GM18909 (cell line): ENCODE results near the gene SLFN12.
"Not testable (repeated sequence)": the region's sequence is repeated elsewhere in the genome, so short reads cannot be mapped to it uniquely, and the experiment has no call there.

Source experiments
- ATAC-seq: cut with Tn5 transposase; IDR thresholded peaks from one replicate; pipeline ENCODE4 v1.9.1; 2021; ENCODE audit warnings: mild to moderate bottlenecking; ENCODE audit not compliant: unreplicated experiment, poor library complexity

Gene SLFN12

GRCh38 chr17:35432176-35433074, at the start of gene SLFN12:
SLFN12 (minus strand) TSS chr17:35432500; CDS start chr17:35423028, 9,472 bp downstream.
- peak; percentile 78 for ATAC-seq

DNA sequence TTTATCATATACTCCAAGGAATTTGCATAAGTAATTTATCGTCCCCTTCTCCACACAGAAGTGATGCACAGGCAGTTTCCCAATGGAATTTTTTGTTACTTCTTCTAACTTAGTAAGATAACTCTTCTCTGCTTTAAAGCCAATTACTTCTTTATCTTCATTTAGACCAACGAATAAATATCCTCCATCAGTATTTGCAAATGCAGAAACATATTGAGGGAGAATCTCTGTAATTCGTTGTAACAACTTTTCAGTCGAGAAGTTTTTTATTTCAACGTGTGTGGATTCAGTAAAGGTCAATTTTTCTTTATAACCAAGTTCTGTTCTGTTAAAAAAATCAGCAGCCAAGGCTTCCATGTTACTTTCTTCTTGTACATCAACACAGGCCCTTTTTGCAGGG, 47.0 kb upstream of the SLFN12 start:
- no peak for ATAC-seq

GRCh38 chr17:35477248-35477647, 44.9 kb upstream of the SLFN12 start:
- ATAC-seq: no peak

- no peak for ATAC-seq
Measured at GRCh38 chr17:35476283-35476820, 44.1 kb upstream of the SLFN12 start.

DNA sequence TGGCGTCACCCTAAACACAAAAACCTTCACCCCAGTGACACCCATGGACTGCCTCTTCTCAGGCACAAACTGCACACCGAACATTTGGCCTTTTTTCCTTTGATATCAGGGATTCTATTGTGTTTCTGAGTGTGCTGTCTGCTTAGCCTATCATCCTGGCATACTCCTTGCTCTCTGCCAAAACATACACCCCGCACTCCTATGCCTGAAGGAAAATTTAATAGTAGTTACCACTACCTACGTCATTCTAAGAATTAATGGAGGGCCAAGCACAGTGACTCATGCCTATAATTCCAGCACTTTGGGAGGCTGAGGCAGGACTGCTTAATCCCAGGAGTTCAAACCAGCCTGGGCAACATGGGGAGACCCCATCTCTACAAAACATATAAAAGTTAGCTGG, 36.2 kb upstream of the SLFN12 start:
- ATAC-seq: no peak

DNA sequence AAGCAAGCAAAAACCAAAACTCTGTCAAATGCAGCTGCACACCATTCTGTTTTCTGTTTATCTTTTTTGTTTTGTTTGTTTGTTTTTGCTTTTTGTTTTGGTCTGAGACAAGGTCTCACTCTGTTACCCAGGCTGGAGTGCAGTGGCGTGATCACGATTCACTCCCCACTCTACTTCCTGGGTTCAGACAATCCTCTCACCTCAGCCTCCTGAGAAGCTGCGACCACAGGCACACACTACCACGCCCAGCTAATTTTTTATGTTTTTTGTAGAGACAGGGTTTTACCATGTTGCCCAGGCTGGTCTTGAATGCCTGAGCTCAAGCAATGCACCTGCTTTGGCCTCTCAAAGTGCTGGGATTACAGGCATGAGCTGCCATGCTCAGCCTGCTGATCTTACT, 35.5 kb upstream of the SLFN12 start:
- ATAC-seq: no peak

DNA sequence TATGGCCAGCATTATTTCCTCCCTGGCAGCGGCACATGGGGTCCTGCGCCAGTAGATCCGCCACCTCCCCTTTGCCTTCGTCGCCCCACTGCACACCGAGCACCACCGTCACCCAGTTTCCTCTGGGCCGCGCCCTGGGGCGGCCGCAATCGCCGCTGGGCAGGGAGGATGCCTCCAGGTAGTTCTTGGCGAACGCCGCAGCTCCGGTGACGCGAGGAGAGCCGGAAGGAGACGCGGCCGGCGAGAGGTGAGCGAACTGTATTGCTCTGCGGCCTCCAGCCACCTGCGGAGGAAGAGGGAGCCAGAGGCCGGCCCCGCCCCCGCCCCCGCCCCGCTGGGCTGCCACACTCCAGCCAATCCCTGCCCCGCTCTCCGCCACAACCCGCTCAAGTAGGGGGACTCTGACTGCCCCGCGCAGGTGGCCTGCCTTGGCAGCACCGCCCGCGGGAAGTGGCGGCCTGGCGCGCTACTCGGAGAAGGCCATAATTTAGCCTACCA, 28.1 kb upstream of the SLFN12 start:
- peak; percentile 84 for ATAC-seq

- ATAC-seq: not testable (repeated sequence)
Measured at GRCh38 chr17:35454035-35454434, 21.7 kb upstream of the SLFN12 start.

DNA sequence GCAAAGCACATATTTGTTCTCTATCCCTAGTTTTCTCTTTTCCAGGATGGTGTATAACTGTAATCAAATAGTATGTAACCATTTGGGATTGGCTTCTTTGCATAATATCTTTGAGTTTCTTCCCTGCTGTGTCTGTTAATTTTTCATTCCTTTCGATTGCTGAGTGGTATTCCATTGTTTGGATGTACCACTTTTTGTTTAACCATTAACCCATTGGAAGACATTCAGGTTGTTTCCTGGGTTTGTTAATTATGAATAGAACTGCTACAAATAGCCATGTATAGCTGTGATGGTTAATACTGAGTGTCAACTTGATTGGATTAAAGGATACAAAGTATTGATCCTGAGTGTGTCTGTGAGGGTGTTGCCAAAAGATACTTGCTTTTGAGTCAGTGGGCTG, 20.9 kb upstream of the SLFN12 start:
- ATAC-seq: no peak

DNA sequence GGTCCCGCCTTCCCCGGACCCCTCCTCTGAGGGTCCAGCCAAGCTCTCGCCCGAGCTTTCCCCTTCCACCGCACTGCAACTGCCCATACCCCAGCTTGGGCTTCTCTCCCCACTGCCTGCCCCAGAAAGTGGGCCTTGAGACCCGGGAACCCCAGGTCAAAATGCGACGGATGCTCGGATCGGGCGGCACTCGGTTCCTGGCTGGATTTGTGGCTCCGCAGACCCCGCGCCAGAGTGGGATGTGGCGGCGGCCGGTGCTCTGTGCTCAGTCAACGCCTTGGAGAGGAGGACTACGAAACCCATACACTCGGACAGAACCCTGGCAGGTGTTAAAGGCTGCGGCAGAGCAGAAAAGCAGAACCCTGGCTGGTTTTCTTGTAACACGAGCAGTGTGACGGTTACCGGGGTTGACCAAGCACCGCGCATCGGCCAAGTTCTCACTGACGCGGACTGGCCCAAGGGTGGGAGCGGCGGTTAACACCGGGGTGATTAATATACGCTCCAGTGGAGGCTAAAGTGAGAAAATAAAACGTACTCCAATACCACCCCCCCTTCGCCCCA, 17.2 kb upstream of the SLFN12 start:
- peak; percentile 48 for ATAC-seq

GRCh38 chr17:35448899-35449227, 16.6 kb upstream of the SLFN12 start:
- peak; percentile 9 for ATAC-seq

DNA sequence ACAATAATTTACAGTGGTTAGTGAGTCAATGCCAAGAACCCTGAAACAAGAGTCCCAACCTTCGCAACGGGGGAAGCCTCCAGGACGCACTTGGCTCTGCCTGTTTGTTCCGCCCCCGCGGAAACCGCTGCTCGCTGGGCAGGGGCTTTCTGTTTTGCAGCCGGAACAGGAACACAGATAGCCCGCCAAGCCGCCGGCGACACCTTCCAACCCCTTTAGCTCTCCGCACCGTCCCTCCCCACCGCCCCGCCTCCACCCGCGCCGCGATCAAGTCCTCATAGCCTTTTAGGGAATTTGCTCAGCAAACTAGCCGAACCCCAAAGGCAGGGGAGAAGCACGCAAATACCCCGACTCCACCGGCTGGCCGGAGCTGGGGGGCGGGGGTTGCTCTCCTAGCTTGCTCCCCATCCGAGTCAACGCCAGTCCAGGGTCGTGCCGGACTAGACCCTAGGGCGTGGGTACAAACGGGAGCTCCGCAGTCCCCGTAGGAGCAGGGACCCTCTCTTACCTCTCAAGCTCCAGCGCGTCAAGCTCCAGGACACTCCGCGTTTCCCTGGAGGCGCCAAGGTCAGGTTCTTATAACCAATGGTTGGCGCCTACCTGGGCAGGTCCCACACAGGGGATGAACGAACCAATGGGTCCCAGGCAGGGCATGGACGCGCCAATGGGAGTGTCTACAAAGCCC, 16.1 kb upstream of the SLFN12 start, which contains the start of gene SLFN13:
Gene SLFN13, minus strand, starts transcription at position 553 of the 685 bp plus-strand sequence. CDS start 3,086 bp downstream, outside the sequence.
- ATAC-seq: peak; percentile 69

- ATAC-seq: no peak
Measured at GRCh38 chr17:35447499-35447898, 15.2 kb upstream of the SLFN12 start.

GRCh38 chr17:35438433-35438832, 6.1 kb upstream of the SLFN12 start:
- no peak for ATAC-seq

GRCh38 chr17:35433075-35433894, 985 bp upstream of the SLFN12 start:
- no peak for ATAC-seq

DNA sequence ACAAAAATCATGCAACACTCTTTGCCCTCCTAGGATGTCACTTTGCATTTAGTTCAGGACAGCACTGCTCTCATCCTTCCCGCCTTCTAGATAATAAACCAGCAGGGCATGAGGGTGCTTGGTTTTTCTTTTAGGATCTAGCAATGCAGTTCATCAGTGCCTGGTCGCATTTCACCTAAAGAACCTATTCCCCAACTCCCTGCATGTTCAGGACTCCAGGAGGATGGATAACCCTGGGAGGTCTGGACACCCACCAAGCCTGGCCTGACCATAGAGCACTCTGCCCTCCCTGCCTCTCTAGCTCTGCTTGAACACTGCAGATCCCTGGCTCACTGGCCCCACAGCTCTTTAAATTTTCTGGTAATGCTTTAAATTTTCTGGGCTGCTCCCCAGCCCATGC, 2.6 kb downstream of the SLFN12 start:
- no peak for ATAC-seq

DNA sequence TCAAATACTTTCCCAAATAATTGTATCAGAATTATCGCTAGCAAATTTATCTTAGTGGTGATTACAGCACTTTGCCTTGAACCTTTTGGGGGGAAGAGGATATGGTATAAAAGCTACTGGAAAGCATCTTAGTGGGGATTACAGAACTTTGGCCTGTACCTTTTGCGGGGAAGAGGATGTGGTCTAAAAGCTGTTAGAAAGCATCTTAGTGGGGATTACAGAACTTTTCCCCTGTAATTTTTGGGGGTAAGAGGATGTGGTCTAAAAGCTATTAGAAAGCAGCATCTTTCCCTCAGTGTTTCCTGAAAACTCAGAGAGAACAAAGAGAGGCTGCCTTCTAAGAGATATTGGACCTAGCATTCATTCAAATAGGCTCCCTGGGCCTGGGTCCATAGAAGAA, 4.1 kb downstream of the SLFN12 start:
- no peak for ATAC-seq

GRCh38 chr17:35423761-35424160, 8.5 kb downstream of the SLFN12 start:
- ATAC-seq: no peak

DNA sequence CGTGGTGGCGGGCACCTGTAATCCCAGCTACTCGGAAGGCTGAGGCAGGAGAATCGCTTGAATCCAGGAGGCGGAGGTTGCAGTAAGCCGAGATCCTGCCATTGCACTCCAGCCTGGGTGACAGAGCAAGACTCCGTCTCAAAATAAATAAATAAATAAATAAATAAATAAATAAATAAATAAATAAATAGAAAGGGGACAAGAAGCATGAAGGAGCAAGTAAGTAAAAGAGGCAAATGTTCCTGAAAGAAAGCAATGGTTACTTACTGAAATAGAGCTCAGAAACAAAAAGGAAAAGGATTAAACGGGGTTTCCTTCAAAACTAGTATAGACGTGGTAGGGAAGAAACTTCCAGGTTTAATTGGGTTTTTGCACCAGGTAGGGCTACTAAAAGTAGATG, 11.2 kb downstream of the SLFN12 start:
- ATAC-seq: not testable (repeated sequence)

GRCh38 chr17:35416659-35417058, 15.6 kb downstream of the SLFN12 start:
- no peak for ATAC-seq
